Measurements from ENCODE around the gene LYL1.

LYL1 gene

GRCh38 chr19:13053761-13054625 is 48.7 kb downstream of the LYL1 start:
- DNase-seq: no peak

- DNase-seq: no peak
These were observed 49.4 kb downstream of the LYL1 start for GRCh38 chr19:13053238-13053637.

GRCh38 chr19:13052447-13053175 is 50.0 kb downstream of the LYL1 start:
- DNase-seq: no peak

- no peak for DNase-seq
These were observed 51.0 kb downstream of the LYL1 start for GRCh38 chr19:13051557-13052165.

- no peak for DNase-seq
These were observed 52.4 kb downstream of the LYL1 start for GRCh38 chr19:13050274-13050673.
